Stimulated activated CD8-positive, alpha-beta memory T cell treated with anti-CD3 and anti-CD28 coated beads, Interleukin-7, amount 100 ng/mL, for 48 hours (primary cell): ENCODE results near the gene CD151.

ENCODE experiments used
- DNase-seq, 2 donors: peaks; one replicate each; pipeline ENCODE4 v3.0.0-alpha.2; 2020; ENCODE audit warnings: low read depth in 1 of 2; ENCODE audit errors: extremely low read depth in 1 of 2

CD151 gene

GRCh38 chr11:869399-870126 lies 36.8 kb downstream of the CD151 start:
- DNase-seq, result no peak

GRCh38 chr11:870127-870413 lies 37.3 kb downstream of the CD151 start:
- no peak for DNase-seq

DNA sequence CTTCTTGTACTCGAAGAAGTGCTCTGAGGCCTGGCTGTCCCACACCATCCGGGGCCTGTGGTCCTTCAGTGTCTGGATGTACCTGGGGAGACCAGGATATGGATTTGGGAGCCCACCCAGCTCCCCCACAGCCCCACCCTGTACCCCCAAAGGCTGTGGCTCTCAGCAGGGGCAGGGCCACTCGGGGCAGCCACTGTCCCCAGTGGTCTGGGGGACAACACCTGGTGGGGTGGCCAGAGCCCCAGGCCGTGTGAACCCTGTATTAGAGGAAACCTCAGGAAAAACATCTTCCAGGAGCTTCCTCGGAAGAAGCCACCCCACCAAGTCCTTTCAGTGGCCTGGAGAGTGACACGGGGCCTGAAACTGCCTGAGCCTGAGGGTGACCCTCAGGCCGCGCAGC lies 37.7 kb downstream of the CD151 start:
- DNase-seq, result no peak

- no peak for DNase-seq
Observed at GRCh38 chr11:871472-871871, 38.7 kb downstream of the CD151 start.

- no peak for DNase-seq
Observed at GRCh38 chr11:872799-873198, 40.0 kb downstream of the CD151 start.

- no peak for DNase-seq
Observed at GRCh38 chr11:873706-874105, 41.0 kb downstream of the CD151 start.

- DNase-seq, result no peak
Observed at GRCh38 chr11:875203-875602, 42.5 kb downstream of the CD151 start.

DNA sequence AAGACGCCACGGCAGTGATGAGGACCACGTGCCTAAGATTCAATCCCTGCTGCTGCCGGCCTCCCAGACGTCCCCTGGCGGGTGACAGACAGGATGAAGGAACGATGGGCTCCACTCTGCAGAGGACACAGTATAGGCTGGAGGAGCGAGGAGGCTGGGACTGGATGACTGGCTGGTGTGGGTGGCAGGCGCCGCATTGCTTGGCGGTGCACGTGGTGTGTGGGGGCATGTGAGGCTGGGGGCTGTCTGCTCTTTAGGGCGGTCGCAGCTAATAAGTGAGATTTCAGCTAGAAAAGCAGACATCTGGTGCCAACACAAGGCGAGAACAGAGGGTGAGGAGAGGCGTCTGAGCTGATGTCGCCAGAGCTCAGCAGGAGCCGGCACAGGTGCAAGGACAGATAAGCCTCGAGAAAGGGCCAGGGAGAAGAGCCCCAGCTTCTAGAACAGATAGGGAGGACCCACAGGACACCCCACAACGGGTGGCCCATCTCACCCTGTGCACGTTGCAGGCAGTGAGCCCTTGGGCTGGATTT lies 43.1 kb downstream of the CD151 start:
- DNase-seq, result no peak

GRCh38 chr11:876545-876944 lies 43.8 kb downstream of the CD151 start:
- DNase-seq, result no peak

- DNase-seq, result peak; percentile 13 to 20
Observed at GRCh38 chr11:877565-877964, 44.8 kb downstream of the CD151 start.

DNA sequence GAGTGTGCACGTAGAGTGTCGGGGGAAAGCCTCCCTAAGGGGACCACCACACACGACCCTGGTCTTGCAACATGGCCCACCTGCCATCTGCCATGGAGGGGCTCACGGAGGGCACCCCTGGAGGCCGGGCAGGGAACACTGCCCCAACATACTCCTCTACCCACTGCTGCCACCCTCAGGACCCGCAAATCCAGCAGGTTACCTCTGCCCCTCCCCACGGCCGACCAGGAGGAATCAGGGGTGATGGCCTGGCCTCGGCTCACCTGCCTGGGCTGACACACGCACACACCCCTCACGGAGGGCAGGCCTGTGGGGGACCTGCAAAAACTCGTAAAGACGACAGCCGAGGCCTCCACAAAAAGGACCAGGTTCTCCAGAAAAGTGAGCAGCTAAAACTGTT lies 47.7 kb downstream of the CD151 start:
- no peak for DNase-seq

- no peak for DNase-seq
Observed at GRCh38 chr11:882596-882995, 49.8 kb downstream of the CD151 start.

GRCh38 chr11:883527-883926 lies 50.8 kb downstream of the CD151 start:
- no peak for DNase-seq

GRCh38 chr11:884578-885070 lies 51.9 kb downstream of the CD151 start:
- no peak for DNase-seq

DNA sequence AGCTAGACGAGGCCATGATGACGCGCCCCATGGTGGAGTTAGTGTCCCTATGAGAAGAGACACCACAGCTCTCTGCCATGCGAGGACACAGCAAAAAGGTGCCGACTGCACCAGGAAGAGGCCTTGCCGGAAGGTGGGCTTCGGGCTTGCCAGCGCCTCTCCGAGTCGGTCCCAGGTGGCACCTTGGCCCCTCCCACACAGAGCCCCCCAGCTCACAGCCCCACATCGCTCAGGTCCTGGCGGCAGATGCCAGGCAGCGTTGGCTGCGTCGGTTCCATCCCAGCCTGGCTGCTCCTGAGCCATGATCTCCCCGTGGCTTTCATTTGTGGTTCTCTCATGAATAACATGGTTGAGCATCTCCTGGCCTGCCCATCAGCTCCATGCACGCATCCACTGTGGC lies 53.8 kb downstream of the CD151 start:
- no peak for DNase-seq

GRCh38 chr11:887589-887988 lies 54.8 kb downstream of the CD151 start:
- no peak for DNase-seq
